OCI-LY3 (cell line): ENCODE data around the gene SNX1.

Source experiments
- EZH2phosphoT487 ChIP-seq: fragments of 200-600 bp; shearing (Covaris generic); IDR thresholded peaks from 2 replicates; pipeline ENCODE4 v1.6.1; 2018; ENCODE audit warnings: antibody characterized with exemption, mixed run types, low read depth
- TF ChIP-seq, protein P1 (sequence below): fragments of 200-600, 300-600 bp; sonication (generic); IDR thresholded peaks from 2 replicates; pipeline ENCODE4 v1.5.1; 2014; ENCODE audit warnings: antibody characterized with exemption, low read length, low read depth

- TF ChIP-seq, protein P1, sequence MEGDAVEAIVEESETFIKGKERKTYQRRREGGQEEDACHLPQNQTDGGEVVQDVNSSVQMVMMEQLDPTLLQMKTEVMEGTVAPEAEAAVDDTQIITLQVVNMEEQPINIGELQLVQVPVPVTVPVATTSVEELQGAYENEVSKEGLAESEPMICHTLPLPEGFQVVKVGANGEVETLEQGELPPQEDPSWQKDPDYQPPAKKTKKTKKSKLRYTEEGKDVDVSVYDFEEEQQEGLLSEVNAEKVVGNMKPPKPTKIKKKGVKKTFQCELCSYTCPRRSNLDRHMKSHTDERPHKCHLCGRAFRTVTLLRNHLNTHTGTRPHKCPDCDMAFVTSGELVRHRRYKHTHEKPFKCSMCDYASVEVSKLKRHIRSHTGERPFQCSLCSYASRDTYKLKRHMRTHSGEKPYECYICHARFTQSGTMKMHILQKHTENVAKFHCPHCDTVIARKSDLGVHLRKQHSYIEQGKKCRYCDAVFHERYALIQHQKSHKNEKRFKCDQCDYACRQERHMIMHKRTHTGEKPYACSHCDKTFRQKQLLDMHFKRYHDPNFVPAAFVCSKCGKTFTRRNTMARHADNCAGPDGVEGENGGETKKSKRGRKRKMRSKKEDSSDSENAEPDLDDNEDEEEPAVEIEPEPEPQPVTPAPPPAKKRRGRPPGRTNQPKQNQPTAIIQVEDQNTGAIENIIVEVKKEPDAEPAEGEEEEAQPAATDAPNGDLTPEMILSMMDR, result no peak
- TF ChIP-seq EZH2phosphoT487, result no peak
Measured at GRCh38 chr15:64162478-64162868, 66.7 kb downstream of the SNX1 start.
